ENCODE results near the gene CYP2A6.

The CYP2A6 gene

GRCh38 chr19:40803170-40803856 lies 46.9 kb downstream of the CYP2A6 start:
- DNase-seq (ENCODE audit: extremely low read depth, low read depth), result no peak
- H3K4me3 ChIP-seq (replicated peaks; ENCODE audit: low read depth, low read length), result peak overlapping the region; percentile 78

GRCh38 chr19:40802300-40803169 lies 47.7 kb downstream of the CYP2A6 start:
- H3K4me3 ChIP-seq (replicated peaks; ENCODE audit: low read depth, low read length), result peak overlapping the region; percentile 78
- DNase-seq (ENCODE audit: extremely low read depth, low read depth), result no peak
- TF ChIP-seq CTCF (IDR thresholded peaks at IDR 0.05; ENCODE audit: low read depth, low read length, missing control alignments), result no peak

More at GRCh38 chr19:40803170-40803856, 46.9 kb downstream of the CYP2A6 start:
- no peak for TF ChIP-seq CTCF (IDR thresholded peaks at IDR 0.05; ENCODE audit: low read depth, low read length, missing control alignments)

GRCh38 chr19:40801426-40802299 lies 48.6 kb downstream of the CYP2A6 start:
- DNase-seq (ENCODE audit: extremely low read depth, low read depth), result no peak
- TF ChIP-seq CTCF (IDR thresholded peaks at IDR 0.05; ENCODE audit: low read depth, low read length, missing control alignments), result no peak
- H3K4me3 ChIP-seq (replicated peaks; ENCODE audit: low read depth, low read length), result peak overlapping the region; percentile 78

GRCh38 chr19:40800997-40801377 lies 49.3 kb downstream of the CYP2A6 start:
- TF ChIP-seq CTCF (IDR thresholded peaks at IDR 0.05; ENCODE audit: low read depth, low read length, missing control alignments), result no peak
- H3K4me3 ChIP-seq (replicated peaks; ENCODE audit: low read depth, low read length), result peak overlapping the region; percentile 78

GRCh38 chr19:40800339-40800996 lies 49.8 kb downstream of the CYP2A6 start:
- no peak for DNase-seq (ENCODE audit: extremely low read depth, low read depth)
- TF ChIP-seq CTCF (IDR thresholded peaks at IDR 0.05; ENCODE audit: low read depth, low read length, missing control alignments), result no peak
- H3K4me3 ChIP-seq (replicated peaks; ENCODE audit: low read depth, low read length), result peak overlapping the region; percentile 78

More at GRCh38 chr19:40800997-40801377, 49.3 kb downstream of the CYP2A6 start:
- DNase-seq (ENCODE audit: extremely low read depth, low read depth), result no peak
